ENCODE results near the gene PAX9.

The PAX9 gene

GRCh38 chr14:36723530-36723929 is 61.9 kb downstream of the PAX9 start:
- Histone ChIP-seq H3F3A (ENCODE audit: insufficient read depth) (no peaks in the 10 kb centered on the region), H3K9me3 (ENCODE audit: insufficient read depth, low read length) (no peaks in the 10 kb centered on the region), H3K9ac (ENCODE audit: low read length) (no peak overlapping the region), H3K27me3 (ENCODE audit: low read length) (no peaks in the 10 kb centered on the region), H3K4me3 (ENCODE audit: insufficient read depth, low read length, poor library complexity, severe bottlenecking) (no peak overlapping the region), H2AFZ (ENCODE audit: low read depth, low read length, severe bottlenecking) (no peak overlapping the region), H3K79me2 (ENCODE audit: insufficient read depth, low read length) (no peaks in the 10 kb centered on the region), H3K36me3 (ENCODE audit: low read length) (no peaks in the 10 kb centered on the region), H3K4me2 (ENCODE audit: low read depth, low read length, poor library complexity, severe bottlenecking) (no peak overlapping the region), H3K27ac (ENCODE audit: low read depth, low read length) (no peak overlapping the region), H3K9me2 (replicated peaks; ENCODE audit: insufficient read depth, low read length) (no peaks in the 10 kb centered on the region), H4K20me1 (ENCODE audit: low read depth, low read length) (no peaks in the 10 kb centered on the region)
- TF ChIP-seq EZH2phosphoT487 (conservative IDR thresholded peaks at IDR 0.05; ENCODE audit: low read length): no peak
- TF ChIP-seq, protein P1, sequence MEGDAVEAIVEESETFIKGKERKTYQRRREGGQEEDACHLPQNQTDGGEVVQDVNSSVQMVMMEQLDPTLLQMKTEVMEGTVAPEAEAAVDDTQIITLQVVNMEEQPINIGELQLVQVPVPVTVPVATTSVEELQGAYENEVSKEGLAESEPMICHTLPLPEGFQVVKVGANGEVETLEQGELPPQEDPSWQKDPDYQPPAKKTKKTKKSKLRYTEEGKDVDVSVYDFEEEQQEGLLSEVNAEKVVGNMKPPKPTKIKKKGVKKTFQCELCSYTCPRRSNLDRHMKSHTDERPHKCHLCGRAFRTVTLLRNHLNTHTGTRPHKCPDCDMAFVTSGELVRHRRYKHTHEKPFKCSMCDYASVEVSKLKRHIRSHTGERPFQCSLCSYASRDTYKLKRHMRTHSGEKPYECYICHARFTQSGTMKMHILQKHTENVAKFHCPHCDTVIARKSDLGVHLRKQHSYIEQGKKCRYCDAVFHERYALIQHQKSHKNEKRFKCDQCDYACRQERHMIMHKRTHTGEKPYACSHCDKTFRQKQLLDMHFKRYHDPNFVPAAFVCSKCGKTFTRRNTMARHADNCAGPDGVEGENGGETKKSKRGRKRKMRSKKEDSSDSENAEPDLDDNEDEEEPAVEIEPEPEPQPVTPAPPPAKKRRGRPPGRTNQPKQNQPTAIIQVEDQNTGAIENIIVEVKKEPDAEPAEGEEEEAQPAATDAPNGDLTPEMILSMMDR (IDR thresholded peaks at IDR 0.05; ENCODE audit: insufficient read depth, low read length, poor library complexity, severe bottlenecking): no peak

DNA sequence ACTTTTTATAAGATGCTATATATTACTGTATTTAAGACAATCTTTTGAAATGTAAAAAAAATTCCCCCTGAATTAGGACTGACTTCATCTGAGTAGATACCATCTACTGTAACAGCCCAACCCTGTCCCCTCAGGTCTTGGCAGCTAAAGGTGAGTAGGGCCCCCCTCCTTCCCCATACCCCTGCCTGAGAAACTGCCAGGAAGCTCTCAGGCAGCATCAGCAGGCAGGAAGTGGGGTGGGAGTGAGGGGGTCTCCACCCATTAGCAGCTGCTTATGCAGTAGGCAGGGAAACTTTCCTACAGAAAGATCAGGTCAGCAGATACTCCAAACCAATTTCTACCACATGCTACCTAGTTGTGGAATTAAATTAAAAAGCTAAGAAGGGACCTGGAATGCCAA is 62.5 kb downstream of the PAX9 start:
- Histone ChIP-seq H4K20me1 (ENCODE audit: low read depth, low read length) (no peaks in the 10 kb centered on the region), H3F3A (ENCODE audit: insufficient read depth) (no peaks in the 10 kb centered on the region), H3K27ac (ENCODE audit: low read depth, low read length) (no peak overlapping the region), H3K9ac (ENCODE audit: low read length) (no peak overlapping the region), H2AFZ (ENCODE audit: low read depth, low read length, severe bottlenecking) (no peak overlapping the region), H3K4me2 (ENCODE audit: low read depth, low read length, poor library complexity, severe bottlenecking) (no peak overlapping the region), H3K4me3 (ENCODE audit: insufficient read depth, low read length, poor library complexity, severe bottlenecking) (no peak overlapping the region), H3K27me3 (ENCODE audit: low read length) (no peaks in the 10 kb centered on the region), H3K36me3 (ENCODE audit: low read length) (no peaks in the 10 kb centered on the region), H3K9me2 (replicated peaks; ENCODE audit: insufficient read depth, low read length) (no peaks in the 10 kb centered on the region), H3K79me2 (ENCODE audit: insufficient read depth, low read length) (no peaks in the 10 kb centered on the region), H3K9me3 (ENCODE audit: insufficient read depth, low read length) (no peaks in the 10 kb centered on the region)
- TF ChIP-seq, protein P1 (IDR thresholded peaks at IDR 0.05; ENCODE audit: insufficient read depth, low read length, poor library complexity, severe bottlenecking): no peak
- TF ChIP-seq EZH2phosphoT487 (conservative IDR thresholded peaks at IDR 0.05; ENCODE audit: low read length): no peak

DNA sequence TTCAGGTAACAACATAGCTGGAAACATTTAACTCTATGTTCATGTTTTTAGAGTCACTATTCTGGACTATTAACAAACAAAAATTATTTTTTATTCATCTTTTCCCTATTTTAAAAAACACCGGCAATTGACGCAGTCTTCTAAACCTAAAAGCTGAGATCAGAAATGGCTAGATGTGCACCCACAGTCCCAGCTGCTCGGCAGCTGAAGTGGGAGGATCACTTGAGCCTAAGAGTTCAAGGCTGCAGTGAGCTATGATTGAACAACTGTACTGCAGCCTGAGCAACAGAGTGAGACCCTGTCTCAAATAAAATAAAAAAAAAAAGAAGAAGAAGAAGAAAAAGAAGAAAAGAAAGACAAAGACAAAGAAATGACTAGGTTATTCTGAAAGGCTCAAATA is 64.5 kb downstream of the PAX9 start:
- Histone ChIP-seq H2AFZ (ENCODE audit: low read depth, low read length, severe bottlenecking) (no peak overlapping the region), H3F3A (ENCODE audit: insufficient read depth) (no peaks in the 10 kb centered on the region), H3K27ac (ENCODE audit: low read depth, low read length) (no peak overlapping the region), H3K4me2 (ENCODE audit: low read depth, low read length, poor library complexity, severe bottlenecking) (no peak overlapping the region), H3K4me3 (ENCODE audit: insufficient read depth, low read length, poor library complexity, severe bottlenecking) (no peak overlapping the region), H4K20me1 (ENCODE audit: low read depth, low read length) (no peaks in the 10 kb centered on the region), H3K36me3 (ENCODE audit: low read length) (no peaks in the 10 kb centered on the region), H3K9me2 (replicated peaks; ENCODE audit: insufficient read depth, low read length) (no peaks in the 10 kb centered on the region), H3K79me2 (ENCODE audit: insufficient read depth, low read length) (no peaks in the 10 kb centered on the region), H3K27me3 (ENCODE audit: low read length) (no peaks in the 10 kb centered on the region), H3K9ac (ENCODE audit: low read length) (no peak overlapping the region), H3K9me3 (ENCODE audit: insufficient read depth, low read length) (no peaks in the 10 kb centered on the region)
- TF ChIP-seq, protein P1 (IDR thresholded peaks at IDR 0.05; ENCODE audit: insufficient read depth, low read length, poor library complexity, severe bottlenecking): no peak
- TF ChIP-seq EZH2phosphoT487 (conservative IDR thresholded peaks at IDR 0.05; ENCODE audit: low read length): no peak

Measured in SU-DHL-6 (cell line).